HG02970 (cell line): Measurements from ENCODE around the gene FBXL13.
"Not testable (repeated sequence)": the region's sequence is repeated elsewhere in the genome, so short reads cannot be mapped to it uniquely, and the experiment has no call there.

ENCODE experiments used
- ATAC-seq: cut with Tn5 transposase; IDR thresholded peaks from one replicate; pipeline ENCODE4 v1.9.1; 2021; ENCODE audit warnings: mild to moderate bottlenecking, moderate library complexity, moderate number of reproducible peaks; ENCODE audit not compliant: unreplicated experiment, low FRiP score

Gene FBXL13

GRCh38 chr7:102988631-102989560 is 85.7 kb downstream of the FBXL13 start:
- no peak for ATAC-seq

GRCh38 chr7:102988088-102988487 is 86.5 kb downstream of the FBXL13 start:
- no peak for ATAC-seq

- ATAC-seq: no peak
Measured at GRCh38 chr7:102985176-102985783, 89.3 kb downstream of the FBXL13 start.

- no peak for ATAC-seq
Measured at GRCh38 chr7:102983602-102984001, 91.0 kb downstream of the FBXL13 start.

GRCh38 chr7:102982235-102982634 is 92.4 kb downstream of the FBXL13 start:
- no peak for ATAC-seq

- ATAC-seq: no peak
Measured at GRCh38 chr7:102981451-102981850, 93.1 kb downstream of the FBXL13 start.

- ATAC-seq: no peak
Measured at GRCh38 chr7:102979670-102980069, 94.9 kb downstream of the FBXL13 start.

- ATAC-seq: no peak
Measured at GRCh38 chr7:102978284-102978683, 96.3 kb downstream of the FBXL13 start.

- ATAC-seq: not testable (repeated sequence)
Measured at GRCh38 chr7:102977586-102977985, 97.0 kb downstream of the FBXL13 start.

GRCh38 chr7:102976493-102976892 is 98.1 kb downstream of the FBXL13 start:
- ATAC-seq: no peak

GRCh38 chr7:102975854-102976253 is 98.7 kb downstream of the FBXL13 start:
- no peak for ATAC-seq

- no peak for ATAC-seq
Measured at GRCh38 chr7:102974366-102975236, 100.0 kb downstream of the FBXL13 start.

GRCh38 chr7:102973096-102973802 is 101.3 kb downstream of the FBXL13 start:
- no peak for ATAC-seq

- no peak for ATAC-seq
Measured at GRCh38 chr7:102967798-102968197, 106.8 kb downstream of the FBXL13 start.

- no peak for ATAC-seq
Measured at GRCh38 chr7:102966465-102966864, 108.1 kb downstream of the FBXL13 start.

- not testable (repeated sequence) for ATAC-seq
Measured at GRCh38 chr7:102961993-102962392, 112.6 kb downstream of the FBXL13 start.

GRCh38 chr7:102958004-102958403 is 116.6 kb downstream of the FBXL13 start:
- not testable (repeated sequence) for ATAC-seq

GRCh38 chr7:102954359-102954758 is 120.2 kb downstream of the FBXL13 start:
- not testable (repeated sequence) for ATAC-seq

- ATAC-seq: no peak
Measured at GRCh38 chr7:102953406-102953805, 121.2 kb downstream of the FBXL13 start.

GRCh38 chr7:102951839-102952238 is 122.8 kb downstream of the FBXL13 start:
- no peak for ATAC-seq
